Astrocyte (in vitro differentiated cells and primary cell): ENCODE results near the gene PBLD.

Experiments used
- CTCF ChIP-seq: IDR thresholded peaks from 2 replicates; pipeline ENCODE4 v1.5.1; 2011; ENCODE audit warnings: low read depth, mild to moderate bottlenecking, inconsistent platforms, low read length, moderate library complexity; ENCODE audit not compliant: insufficient read depth
- EZH2 ChIP-seq: IDR thresholded peaks from 2 replicates; pipeline ENCODE4 v1.6.1; 2012; ENCODE audit warnings: mild to moderate bottlenecking, low read length, inconsistent platforms; ENCODE audit not compliant: insufficient read depth

DNA sequence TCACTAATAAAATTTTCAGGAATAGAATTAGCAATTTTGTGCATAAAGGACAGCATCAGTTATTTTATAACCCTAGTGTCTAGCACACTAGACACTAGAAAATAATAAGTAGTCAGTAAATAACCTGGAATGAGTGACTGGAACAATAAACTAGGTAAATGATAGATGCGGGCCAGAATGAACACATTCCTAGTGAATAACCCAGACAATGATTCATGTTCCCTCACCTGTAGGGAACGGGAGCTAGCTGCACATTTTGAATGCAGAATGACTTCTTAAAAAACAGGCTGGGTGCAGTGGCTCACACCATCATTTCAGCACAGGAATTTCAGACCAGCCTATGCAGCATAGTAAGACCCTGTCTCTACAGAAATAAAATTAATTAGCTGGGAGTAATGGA lies 97.6 kb downstream of the PBLD start:
- TF ChIP-seq EZH2, result no peak
- TF ChIP-seq CTCF, result no peak
